ENCODE measurements around the gene IP6K3.

- no peak for TF ChIP-seq MYC (IDR thresholded peaks at IDR 0.05; ENCODE audit: low read depth, low read length)
- TF ChIP-seq MAX (IDR thresholded peaks at IDR 0.05; ENCODE audit: low read depth, low read length), result no peak
- TF ChIP-seq, protein P1, sequence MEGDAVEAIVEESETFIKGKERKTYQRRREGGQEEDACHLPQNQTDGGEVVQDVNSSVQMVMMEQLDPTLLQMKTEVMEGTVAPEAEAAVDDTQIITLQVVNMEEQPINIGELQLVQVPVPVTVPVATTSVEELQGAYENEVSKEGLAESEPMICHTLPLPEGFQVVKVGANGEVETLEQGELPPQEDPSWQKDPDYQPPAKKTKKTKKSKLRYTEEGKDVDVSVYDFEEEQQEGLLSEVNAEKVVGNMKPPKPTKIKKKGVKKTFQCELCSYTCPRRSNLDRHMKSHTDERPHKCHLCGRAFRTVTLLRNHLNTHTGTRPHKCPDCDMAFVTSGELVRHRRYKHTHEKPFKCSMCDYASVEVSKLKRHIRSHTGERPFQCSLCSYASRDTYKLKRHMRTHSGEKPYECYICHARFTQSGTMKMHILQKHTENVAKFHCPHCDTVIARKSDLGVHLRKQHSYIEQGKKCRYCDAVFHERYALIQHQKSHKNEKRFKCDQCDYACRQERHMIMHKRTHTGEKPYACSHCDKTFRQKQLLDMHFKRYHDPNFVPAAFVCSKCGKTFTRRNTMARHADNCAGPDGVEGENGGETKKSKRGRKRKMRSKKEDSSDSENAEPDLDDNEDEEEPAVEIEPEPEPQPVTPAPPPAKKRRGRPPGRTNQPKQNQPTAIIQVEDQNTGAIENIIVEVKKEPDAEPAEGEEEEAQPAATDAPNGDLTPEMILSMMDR (IDR thresholded peaks at IDR 0.05; ENCODE audit: low read depth, low read length), result no peak
- TF ChIP-seq POLR2A (IDR thresholded peaks at IDR 0.05; ENCODE audit: extremely low read depth, insufficient read length), result no peak
Observed at GRCh38 chr6:33765368-33765767, 18.7 kb upstream of the IP6K3 start.
